Measurements from ENCODE around the gene ARPC2.
A peak's percentile ranks its signal among the peaks of the same experiment; 100 is the strongest.

The ARPC2 gene

DNA sequence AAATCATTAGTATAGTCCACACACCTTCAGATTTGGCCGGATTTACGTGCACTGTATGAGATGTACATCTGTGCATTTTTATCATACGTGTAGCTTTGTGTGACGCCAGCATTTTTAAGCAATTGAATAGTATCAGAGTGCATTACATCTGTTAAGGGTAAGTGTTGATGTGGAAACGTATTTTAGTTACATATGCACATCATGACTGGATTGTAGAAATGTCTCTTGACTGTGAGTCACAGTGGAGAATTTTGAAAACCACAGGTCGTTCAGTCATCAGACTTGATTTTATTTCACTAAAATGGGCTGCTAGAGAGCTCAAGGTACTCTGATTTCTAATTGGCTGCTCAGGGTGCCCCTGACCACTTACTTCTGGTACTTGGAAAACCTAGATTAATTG is 38.5 kb downstream of the ARPC2 start:
- no peak for DNase-seq

DNA sequence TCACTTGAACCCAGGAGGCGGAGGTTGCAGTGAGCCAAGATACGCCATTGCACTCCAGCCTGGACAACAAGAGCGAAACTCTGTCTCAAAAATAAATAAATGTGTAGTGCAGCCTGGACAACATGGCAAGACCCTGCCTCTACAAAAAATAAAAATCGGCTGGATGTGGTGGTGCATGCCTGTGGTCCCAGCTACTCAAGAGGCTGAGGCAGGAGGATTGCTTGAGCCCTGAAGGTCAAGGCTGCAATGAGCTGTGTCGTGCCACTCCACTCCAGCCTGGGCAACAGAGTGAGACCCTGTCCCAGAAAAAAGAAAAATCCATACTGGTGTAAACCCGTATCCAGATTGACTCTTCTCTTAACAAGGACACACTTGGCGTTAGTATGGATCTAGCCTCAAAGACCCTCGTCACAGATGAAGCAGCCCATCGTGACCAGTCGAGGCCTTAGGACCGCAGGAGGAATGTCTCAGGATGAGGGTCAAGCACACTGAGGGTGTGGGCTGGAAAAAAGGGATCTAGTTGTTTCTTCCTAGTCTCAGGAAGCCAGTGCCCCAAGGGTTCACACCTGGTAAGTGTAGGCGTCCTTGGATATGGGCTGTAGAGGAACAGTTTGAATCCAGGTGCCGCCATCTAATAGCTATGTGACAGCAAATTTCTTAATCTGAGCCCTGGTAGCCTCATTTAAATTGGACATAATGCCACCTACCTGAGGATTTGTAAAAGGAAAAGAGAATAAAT is 39.8 kb downstream of the ARPC2 start:
- DNase-seq: no peak

DNA sequence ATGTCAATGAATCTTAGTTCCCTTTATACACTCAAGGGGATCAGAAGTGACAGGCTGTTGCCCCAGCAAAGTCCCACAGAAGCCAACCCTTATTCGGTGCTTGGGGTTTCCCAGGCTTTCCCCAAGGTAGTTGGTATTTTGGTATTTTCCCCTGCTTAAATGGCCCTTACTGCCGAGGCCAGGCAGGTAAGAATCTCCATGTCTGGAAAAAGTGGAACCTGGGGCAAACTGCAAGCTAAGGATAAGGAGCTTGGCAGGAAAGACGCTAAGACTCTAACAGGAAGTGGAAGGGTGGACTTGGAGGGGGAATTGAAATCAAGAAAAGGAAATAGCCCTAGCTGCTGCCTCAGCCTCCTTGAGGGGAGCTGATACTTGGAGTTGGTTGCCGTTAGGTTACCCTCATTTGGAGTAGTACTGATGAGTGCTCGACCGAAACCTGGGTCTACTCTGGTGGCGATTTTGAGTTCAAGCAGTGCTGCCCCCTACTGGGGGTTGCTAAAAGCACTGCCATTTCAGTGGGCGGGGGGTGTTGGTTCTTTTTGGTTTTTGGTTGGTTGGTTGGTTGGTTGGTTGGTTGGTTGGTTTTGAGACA is 40.5 kb downstream of the ARPC2 start:
- DNase-seq: peak; percentile 5

DNA sequence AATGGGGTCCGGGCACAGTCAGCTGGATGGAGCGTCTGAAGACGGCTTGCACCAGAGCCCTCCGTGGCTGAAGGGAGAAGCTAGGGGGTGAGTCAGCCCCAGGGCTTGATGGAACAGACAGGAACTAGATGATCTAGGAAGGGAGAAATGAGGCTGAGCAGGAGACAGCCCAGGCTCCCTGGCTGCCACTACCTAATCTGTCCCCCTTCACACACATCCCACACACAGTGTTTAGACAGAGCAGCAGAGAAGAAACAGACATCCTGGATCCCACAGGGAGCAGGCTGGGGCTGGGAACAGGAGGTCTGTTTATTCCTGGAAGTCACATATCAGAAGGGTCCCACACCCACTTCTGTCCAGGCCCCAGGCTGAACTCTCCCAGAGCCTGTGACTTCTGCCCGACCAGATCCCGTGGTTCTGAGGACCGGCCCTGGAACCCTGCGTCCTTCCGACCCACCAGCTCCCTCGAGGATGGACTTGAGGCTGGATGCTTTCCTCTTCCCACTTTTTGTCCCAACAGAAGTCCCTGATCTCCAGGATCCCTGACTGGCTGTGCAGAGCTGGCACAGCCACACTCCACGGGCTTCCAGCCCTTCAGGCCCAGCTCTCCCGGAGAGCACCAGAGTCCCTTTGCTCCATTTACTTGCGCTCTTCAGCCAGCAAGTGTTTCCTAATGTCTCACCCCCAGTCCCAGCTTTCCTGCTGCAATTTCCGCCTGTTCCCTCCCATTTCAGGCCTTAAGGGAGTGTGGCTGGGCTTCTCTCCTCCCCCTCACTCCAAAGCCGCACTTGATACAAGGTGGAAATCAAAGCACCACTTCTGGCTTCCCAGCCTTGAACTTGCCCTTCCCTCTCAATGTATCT is 42.3 kb downstream of the ARPC2 start:
- DNase-seq: no peak

DNA sequence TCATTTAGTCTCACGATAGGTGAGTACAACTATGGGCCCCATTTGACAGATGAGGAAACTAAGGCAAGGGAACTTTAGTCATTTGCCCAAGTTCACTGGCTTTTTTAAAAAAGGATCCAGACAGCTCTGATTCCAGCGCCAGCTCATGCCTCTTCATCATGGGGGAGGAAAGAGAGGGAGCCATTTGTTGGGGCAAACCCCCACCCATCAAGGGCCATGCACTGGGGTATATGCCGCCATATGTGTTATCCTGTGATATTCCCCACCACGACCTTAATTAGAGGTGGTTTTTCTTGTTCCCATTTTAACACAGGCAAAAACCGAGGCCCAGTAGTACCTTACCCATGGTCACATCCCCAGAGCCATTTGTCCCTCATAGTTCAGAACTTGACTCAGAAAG is 43.2 kb downstream of the ARPC2 start:
- DNase-seq: no peak

DNA sequence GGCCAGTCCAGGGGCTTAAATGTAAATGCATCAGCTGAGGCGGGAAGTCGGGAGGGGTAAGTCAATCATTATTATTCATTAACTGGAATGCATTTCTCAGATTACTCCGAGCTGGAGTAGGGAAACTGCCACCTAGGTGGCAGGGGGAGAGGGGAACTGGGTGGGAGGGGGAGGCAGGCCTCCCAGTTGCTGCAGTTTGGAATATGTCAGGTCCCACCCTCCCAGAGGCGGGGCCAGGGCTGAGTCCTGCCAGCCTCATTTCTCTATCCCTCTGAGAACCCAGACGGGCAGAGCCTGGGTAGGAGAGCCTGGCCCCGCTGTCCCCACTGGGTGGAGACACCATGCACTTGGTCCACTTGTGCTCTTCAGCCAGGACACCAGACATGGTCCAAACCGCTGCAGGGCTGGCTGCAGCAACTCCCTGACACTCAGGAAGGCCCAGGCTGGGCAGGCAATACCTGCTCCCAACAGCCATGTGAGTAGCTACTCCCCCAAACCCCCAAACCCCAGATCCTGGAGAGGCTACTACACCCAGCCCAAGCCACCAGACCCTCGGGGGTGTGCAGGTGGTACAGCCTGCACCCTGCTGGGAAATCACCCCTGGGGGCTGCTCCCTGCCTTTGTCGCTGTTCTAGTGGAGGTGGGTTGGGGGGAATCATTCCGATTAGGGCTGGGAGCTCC is 43.9 kb downstream of the ARPC2 start, which contains the start of gene GPBAR1:
Gene GPBAR1, plus strand, starts transcription at position 274 of the 681 bp plus-strand sequence. CDS start 1,710 bp downstream, outside the sequence.
- no peak for DNase-seq

DNA sequence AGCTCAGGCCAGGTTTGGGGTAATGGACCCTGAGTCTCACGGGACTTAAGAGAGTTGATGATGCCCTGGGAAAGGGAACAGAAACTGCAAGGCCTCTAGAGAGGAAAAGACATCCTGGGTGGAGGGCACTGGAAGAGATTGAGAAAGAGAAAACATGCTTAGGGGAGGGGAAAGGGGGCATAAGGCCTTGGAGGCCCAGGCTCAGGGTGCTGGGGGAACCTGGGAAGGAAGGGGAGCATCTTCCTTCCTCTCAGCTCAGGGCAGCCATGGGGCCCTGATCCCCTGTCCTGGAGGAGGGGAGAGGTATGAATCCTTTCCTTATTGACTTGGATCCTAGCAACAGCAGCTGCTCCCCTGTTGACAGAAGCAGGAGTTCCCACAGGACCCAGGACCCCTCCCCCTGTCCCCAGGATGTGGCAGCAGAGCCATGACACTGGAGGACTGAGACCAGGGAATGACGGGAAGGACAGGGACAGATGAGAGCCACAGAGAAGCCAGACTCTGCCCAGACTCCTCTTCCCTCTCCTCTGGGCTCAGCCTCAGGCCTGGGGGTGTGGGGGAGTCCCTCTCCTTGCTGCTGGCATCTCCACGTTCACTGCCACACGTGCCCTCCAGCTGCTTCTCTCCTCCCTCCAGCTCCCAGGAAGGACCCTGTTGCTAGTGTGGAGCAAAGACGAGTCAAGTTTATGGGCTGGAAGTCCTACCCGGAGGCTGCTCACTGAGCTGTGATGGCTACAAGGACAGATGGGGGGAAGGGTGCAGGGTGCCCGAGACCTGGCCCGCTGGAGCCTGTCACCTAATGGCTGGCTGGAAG is 44.6 kb downstream of the ARPC2 start:
- no peak for DNase-seq

DNA sequence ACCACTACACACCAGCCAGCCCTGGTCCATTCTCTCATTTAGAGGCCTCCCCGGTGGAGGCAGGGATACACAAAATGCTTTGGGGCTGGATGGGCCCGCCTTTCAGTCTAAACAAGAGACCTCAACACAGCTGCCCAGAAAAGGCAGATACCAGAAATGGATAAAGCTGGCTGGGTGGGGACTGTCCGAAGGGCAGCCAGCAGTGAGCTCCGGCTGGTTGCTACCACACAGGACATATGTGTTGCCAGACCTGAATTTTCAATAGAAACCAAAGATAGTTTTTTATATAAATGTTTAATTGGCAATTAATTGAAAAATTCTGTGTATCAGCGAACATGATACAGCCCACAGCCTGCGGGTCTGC is 45.2 kb downstream of the ARPC2 start:
- no peak for DNase-seq

DNA sequence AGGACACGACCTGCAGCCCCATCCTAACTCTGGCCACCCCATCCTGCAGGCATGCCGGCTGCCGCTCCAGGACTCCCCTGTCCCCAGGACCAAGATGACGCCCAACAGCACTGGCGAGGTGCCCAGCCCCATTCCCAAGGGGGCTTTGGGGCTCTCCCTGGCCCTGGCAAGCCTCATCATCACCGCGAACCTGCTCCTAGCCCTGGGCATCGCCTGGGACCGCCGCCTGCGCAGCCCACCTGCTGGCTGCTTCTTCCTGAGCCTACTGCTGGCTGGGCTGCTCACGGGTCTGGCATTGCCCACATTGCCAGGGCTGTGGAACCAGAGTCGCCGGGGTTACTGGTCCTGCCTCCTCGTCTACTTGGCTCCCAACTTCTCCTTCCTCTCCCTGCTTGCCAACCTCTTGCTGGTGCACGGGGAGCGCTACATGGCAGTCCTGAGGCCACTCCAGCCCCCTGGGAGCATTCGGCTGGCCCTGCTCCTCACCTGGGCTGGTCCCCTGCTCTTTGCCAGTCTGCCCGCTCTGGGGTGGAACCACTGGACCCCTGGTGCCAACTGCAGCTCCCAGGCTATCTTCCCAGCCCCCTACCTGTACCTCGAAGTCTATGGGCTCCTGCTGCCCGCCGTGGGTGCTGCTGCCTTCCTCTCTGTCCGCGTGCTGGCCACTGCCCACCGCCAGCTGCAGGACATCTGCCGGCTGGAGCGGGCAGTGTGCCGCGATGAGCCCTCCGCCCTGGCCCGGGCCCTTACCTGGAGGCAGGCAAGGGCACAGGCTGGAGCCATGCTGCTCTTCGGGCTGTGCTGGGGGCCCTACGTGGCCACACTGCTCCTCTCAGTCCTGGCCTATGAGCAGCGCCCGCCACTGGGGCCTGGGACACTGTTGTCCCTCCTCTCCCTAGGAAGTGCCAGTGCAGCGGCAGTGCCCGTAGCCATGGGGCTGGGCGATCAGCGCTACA is 45.9 kb downstream of the ARPC2 start:
- no peak for DNase-seq

DNA sequence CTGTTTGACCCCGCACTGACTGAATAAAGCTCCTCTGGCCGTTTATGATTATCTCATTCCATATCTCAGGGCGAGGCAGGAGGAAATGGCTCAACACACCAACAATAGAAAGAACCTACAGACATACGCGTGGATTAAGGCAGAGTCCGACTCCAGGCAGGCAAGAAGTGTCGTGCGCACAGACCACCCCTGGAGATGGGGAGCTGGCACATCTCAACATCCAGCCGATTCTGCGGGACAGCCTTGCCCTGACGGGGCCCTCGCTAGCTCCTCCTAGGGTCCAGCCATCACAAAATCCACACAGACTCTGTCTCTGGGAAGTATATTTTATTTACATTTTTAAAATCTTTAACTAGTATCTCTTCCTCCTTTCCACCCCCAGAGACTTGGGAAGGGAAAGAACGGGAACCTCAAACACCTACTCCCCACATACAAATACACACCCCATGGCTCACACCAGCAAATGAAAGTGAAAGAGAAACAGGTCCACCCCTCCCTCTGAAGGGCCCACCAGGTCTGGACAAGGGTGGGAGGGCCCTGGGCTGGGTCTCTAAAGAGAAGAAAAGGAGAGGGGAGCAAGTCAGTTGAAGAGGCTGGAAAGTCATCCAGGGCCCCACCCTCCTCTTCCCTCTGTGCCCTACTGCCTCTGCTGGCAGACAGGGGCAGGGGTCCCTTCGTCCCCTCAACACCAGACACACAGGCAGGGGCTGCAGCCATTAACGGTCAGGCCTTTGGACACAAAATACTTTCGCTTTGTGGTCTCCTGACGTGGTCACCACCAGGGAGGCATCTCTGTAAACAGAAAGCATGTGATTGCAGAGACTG is 47.0 kb downstream of the ARPC2 start:
- DNase-seq: no peak

DNA sequence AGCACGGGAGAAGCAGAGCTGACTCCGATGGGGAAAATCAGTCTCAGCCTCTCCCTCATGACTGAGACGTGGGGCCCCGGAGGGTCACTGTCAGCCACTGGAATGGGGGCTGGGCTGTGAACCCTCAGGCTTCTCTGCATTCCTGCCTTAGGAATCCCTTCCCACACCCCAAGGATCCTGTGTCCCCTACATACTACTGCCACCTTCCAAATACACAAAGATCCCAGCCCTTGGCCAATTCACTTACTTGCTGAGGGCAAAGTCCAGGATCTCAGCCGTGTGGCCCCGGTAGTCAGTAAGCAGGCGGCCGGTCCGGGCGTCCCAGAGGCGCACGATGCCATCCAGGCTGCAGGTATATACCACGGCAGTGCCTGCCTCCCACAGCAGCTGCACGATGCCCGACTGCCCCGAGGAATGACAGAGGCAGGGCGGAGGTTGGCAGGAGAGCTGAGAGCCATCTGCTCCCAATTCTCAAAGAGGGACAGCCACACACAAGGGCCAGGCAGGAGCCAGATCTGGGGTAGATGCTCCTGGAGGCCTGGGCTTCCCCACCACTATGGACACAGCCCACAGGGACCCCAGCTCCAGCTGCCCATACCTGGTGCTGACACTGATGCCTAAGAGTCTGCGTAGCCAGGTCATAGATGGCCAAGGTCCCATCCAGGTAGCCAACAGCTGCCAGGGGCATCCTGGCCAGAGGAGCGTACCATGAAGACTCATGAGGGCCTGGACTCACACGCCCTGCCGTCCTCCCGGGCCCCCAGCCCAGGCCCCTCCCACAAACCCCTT is 48.0 kb downstream of the ARPC2 start:
- DNase-seq: no peak

DNA sequence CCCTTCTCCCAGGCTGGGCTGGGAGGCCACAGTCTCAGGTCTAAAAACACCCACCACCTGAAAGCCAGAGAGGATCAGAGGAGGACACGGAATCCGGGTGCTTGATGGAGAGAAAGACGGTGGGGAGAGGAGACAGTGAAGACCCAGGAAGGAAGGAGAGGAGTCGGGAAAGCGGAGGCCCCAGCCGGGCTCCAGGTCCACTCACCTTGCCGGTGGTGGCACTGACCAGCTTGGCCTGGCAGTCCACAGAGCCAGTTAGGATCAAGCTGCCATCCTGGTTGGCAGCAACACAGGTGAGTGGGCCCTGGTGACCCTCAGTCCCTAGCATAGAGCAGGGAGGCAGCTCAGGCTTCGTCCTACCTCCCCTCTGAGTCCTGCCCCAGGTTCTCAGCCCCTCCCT is 48.6 kb downstream of the ARPC2 start:
- no peak for DNase-seq

DNA sequence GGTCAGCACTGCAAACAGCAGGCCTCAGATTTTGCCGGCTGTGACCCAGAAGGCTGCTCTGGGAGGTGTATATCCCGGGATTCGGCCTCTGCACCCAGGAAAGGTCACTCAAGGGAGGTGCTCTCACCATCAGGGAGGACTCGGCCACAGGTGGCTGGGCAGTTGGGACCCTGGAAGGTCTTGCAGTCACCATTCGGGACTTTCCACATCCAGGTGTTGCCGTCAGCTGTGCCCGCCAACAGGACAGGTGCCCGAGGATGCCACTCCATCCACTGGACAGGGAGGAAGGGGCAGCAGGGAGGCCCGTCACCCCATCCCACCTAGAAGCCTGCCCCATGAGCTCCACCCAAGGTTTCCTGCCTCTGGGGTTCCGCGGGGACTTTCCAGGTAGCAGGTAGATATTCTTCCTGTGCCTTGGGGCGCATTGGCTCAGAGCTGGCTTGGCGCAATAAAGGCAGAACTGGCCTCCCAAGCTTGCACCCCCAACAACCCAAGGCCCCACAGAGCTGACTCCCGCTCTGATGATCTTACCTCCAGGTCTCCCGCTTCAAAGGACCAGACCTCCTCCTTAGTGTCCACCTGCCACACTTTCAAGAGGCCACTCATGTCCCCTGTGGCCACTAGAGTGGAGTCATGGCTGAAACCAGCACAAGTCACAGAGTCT is 49.5 kb downstream of the ARPC2 start:
- DNase-seq: no peak

DNA sequence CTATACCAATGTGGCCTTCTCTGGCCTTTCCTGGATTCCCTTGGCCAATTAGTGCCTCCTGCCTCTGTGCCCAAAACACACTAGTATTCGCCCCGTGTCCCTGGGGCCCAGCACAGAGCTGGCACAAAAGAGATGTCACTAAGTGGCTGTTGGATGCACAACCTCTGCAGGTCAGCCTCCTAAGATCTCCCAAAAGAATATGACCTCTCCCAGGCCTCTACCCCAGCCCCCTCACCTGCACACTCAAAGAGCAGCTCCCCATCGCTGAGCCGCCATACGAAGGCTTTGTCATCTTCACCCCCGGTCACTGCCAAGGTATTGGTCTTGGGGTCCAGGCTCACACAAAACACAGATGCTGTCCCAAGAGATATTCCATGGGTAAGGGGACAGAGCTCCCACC is 50.3 kb downstream of the ARPC2 start:
- DNase-seq: no peak

DNA sequence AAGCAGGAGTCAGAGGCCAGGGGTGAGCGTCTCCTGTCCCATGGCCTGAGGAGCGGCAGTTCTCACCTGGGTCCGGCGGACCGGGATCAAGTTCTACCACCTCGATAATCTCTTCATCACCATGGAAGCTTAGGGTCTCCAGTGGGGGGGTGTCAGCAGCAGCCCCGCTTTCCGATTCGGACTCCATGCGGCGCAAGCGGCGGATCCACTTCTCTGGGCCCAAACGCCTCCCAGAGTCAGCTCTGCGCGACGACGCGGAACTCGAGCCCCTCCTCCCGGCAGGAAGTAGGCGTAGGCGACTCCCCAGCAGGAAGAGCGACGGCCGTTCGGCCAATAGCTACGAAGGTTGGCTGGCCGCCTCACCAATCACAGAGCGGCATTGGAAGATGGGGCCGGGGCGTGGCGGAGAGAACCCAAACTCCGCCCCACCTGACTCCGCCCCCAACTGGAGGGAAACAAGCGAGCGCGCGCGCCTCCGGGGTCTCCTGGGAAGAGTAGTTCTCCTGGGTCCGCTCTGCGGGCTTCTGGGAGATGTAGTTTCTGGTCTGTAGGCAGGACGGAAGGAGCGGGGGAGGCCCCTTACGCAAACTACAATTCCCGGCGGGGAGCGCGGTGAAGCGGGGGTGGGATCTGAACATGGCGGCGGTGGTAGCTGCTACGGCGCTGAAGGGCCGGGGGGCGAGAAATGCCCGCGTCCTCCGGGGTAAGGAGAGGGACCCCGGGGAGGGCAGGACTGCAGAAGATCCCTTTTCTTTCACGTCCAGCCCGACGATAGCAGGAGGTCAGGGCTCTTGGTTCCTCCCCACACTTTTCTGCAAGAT is 53.1 kb downstream of the ARPC2 start, which contains the start of the genes AAMP and PNKD:
Gene AAMP, minus strand, starts transcription at position 238 of the 821 bp plus-strand sequence. Its CDS starts 51 bp downstream, at position 187.
Gene PNKD, plus strand, starts transcription at position 620 of the 821 bp plus-strand sequence. Its CDS starts 17 bp downstream, at position 637.
- peak; percentile 99 for DNase-seq

DNA sequence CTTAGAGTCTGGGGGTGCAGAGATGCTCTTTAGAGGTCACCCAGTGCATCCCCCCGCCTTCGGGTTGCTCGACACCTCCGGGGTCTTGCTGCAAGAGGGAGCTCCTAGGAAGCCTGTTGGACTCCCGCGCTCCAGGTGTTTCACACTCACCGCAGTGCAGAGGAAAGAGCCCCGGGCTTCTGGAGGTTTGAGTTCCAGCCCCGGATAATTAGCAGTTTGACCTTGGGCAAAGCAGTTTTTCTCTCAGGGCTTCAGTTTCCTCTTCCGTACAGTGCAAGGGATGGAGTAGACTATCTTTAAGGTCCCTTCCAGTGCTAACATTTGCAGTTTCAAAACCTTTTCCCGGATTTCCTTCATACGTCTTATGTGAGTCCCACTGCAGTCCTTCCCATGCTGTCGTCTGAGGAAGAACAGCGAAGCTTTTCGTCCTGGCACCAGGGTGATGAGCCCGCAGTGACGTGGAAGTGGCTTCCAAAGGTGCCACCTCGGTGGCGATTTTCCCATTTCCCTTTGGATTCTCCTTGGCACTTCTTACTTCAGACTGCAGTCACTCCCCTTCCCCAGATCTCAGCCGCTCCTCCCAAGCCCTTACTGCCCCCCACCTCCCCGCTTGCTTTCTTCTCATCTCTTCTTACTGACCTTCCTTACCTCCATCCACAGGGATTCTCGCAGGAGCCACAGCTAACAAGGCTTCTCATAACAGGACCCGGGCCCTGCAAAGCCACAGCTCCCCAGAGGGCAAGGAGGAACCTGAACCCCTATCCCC is 53.9 kb downstream of the ARPC2 start:
- no peak for DNase-seq

DNA sequence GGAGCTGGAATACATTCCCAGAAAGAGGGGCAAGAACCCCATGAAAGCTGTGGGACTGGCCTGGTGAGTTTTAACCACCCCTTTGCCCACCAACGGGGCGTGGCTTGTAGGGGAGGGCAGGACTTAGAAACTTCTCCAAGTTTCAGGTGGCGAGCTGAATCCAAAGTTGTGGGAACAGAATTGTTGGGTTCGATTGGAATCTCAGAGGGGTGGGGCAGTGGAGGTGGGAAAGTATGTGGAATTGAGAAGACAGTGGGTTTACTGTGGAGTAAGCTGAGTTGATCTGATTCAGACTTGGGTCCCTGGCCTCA is 54.5 kb downstream of the ARPC2 start:
- no peak for DNase-seq

Data from T1000 (cell line).